ENCODE data around the gene CNTN2.

The CNTN2 gene

DNA sequence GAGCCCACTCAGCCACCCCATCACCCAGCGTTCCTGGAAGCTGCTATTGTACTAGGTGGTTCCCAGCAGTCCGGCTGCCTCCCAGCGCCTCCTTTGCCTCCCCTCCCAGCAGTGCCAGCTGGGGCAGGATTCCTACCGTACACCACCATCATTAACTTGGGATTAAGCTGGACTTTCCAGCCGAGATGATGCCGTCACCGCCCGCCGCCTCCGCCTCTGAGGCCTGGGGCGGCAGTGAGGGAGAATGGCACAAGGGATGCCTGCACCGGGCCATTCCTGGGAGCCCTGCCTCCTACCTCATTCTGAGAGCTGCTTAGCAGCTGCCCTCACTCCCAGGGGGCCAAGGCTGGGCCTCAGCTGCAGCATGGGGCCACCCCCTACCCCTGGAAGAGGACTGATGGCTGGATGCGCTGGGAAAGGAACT is 13.2 kb downstream of the CNTN2 start:
- Histone ChIP-seq H3K4me1 (ENCODE audit: control insufficient read depth, insufficient read depth, low read length, poor library complexity, severe bottlenecking) (no peaks in the 10 kb centered on the region), H3K27ac (ENCODE audit: low read depth, low read length, severe bottlenecking) (no peak overlapping the region), H3K9me3 (ENCODE audit: control insufficient read depth, low read length) (no peaks in the 10 kb centered on the region)

DNA sequence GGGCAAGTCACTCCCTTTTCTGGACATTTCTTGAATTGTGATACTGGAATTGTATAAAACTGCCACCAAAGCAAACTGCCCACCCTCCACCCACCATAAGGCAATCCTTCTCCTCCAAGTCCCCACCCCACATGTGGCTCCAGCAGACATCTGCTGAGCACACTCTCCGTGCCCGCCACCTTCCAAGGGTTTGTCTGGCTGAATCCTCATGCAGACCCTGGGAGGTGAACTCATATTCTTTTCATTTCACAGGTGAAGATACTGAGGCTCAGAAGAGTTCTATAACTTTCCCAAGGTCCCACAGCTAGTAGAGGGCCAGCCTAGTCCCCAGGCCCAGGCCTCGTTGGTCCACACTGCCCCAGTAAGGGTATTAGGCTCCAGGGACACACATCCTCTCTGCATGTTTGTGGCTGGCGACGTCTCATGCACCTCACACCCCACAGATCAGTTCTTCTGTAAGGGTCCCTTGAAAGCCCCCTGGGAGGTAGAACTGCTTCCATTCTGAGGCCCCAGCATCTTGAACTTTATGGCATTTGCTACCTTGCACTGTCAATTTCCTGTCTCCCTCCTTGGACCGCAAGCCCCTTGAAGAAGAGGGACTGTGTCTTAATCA is 14.1 kb downstream of the CNTN2 start:
- H3K36me3 ChIP-seq (ENCODE audit: control insufficient read depth, insufficient read depth, low read length), result no peaks in the 10 kb centered on the region
- WGBS, 2 experiments (ENCODE audit: insufficient coverage in 2 of 2), result 91 to 100% methylated on average over 3 to 5 of the region's 6 CpGs
- H3K4me3 ChIP-seq (ENCODE audit: extremely low read depth, insufficient read depth, low read length, poor library complexity, severe bottlenecking), result no peak overlapping the region
- H3K9me3 ChIP-seq (ENCODE audit: control insufficient read depth, low read length), result no peaks in the 10 kb centered on the region
- H3K4me1 ChIP-seq (ENCODE audit: control insufficient read depth, insufficient read depth, low read length, poor library complexity, severe bottlenecking), result no peaks in the 10 kb centered on the region
- no peak overlapping the region for H3K27ac ChIP-seq (ENCODE audit: low read depth, low read length, severe bottlenecking)

More for the DNA sequence above, 13.2 kb downstream of the CNTN2 start:
- Histone ChIP-seq H3K36me3 (ENCODE audit: control insufficient read depth, insufficient read depth, low read length) (no peaks in the 10 kb centered on the region), H3K4me3 (ENCODE audit: extremely low read depth, insufficient read depth, low read length, poor library complexity, severe bottlenecking) (no peak overlapping the region)
- WGBS, 2 experiments (ENCODE audit: insufficient coverage in 2 of 2), result 89 to 97% methylated on average over 8 to 13 of the region's 13 CpGs

DNA sequence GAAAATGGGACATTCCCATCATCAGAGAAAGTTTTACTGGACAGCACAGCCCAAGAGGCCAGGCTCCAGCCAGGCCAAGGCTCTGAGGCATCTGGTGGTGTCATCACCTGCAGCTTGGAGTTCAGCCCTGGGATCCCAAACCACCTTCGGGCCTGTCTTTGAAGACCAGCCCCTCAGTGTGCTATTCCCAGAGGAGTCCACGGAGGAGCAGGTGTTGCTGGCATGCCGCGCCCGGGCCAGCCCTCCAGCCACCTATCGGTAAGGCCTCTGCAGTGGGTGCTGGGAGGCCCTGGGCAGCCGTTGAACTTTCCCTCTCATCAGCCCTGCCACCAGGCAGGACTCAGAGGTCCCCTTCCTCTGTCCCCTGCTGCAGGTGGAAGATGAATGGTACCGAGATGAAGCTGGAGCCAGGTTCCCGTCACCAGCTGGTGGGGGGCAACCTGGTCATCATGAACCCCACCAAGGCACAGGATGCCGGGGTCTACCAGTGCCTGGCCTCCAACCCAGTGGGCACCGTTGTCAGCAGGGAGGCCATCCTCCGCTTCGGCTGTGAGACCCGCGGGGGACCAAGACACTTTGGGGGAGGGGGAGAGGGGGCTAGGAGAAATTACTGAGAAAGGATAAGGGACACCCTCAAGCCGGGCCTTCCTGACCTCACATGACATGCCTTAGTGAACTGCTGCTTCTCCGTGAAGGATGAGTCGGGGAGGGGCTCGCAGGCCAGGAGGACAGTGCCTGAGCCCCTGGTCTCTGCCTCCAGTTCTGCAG is 15.0 kb downstream of the CNTN2 start:
- H3K36me3 ChIP-seq (ENCODE audit: control insufficient read depth, insufficient read depth, low read length), result no peaks in the 10 kb centered on the region
- no peaks in the 10 kb centered on the region for H3K4me1 ChIP-seq (ENCODE audit: control insufficient read depth, insufficient read depth, low read length, poor library complexity, severe bottlenecking)
- H3K4me3 ChIP-seq (ENCODE audit: extremely low read depth, insufficient read depth, low read length, poor library complexity, severe bottlenecking), result no peak overlapping the region
- WGBS, 2 experiments (ENCODE audit: insufficient coverage in 2 of 2), result 92 to 93% methylated on average over 12 to 14 of the region's 19 CpGs
- no peaks in the 10 kb centered on the region for H3K9me3 ChIP-seq (ENCODE audit: control insufficient read depth, low read length)
- no peak overlapping the region for H3K27ac ChIP-seq (ENCODE audit: low read depth, low read length, severe bottlenecking)

- H3K9me3 ChIP-seq (ENCODE audit: control insufficient read depth, low read length), result no peaks in the 10 kb centered on the region
- H3K4me3 ChIP-seq (ENCODE audit: extremely low read depth, insufficient read depth, low read length, poor library complexity, severe bottlenecking), result no peak overlapping the region
- H3K36me3 ChIP-seq (ENCODE audit: control insufficient read depth, insufficient read depth, low read length), result no peaks in the 10 kb centered on the region
- 93 to 94% methylated on average over 9 to 12 of the region's 12 CpGs for WGBS, 2 experiments (ENCODE audit: insufficient coverage in 2 of 2)
- H3K4me1 ChIP-seq (ENCODE audit: control insufficient read depth, insufficient read depth, low read length, poor library complexity, severe bottlenecking), result no peaks in the 10 kb centered on the region
- no peak overlapping the region for H3K27ac ChIP-seq (ENCODE audit: low read depth, low read length, severe bottlenecking)
Observed at GRCh38 chr1:205058853-205059252, 15.8 kb downstream of the CNTN2 start.

GRCh38 chr1:205059660-205060059 is 16.6 kb downstream of the CNTN2 start:
- Histone ChIP-seq H3K4me3 (ENCODE audit: extremely low read depth, insufficient read depth, low read length, poor library complexity, severe bottlenecking) (no peak overlapping the region), H3K27ac (ENCODE audit: low read depth, low read length, severe bottlenecking) (no peak overlapping the region), H3K4me1 (ENCODE audit: control insufficient read depth, insufficient read depth, low read length, poor library complexity, severe bottlenecking) (no peaks in the 10 kb centered on the region), H3K9me3 (ENCODE audit: control insufficient read depth, low read length) (no peaks in the 10 kb centered on the region), H3K36me3 (ENCODE audit: control insufficient read depth, insufficient read depth, low read length) (no peaks in the 10 kb centered on the region)
- WGBS, 2 experiments (ENCODE audit: insufficient coverage in 2 of 2), result 76 to 93% methylated on average over 4 to 5 of the region's 6 CpGs

DNA sequence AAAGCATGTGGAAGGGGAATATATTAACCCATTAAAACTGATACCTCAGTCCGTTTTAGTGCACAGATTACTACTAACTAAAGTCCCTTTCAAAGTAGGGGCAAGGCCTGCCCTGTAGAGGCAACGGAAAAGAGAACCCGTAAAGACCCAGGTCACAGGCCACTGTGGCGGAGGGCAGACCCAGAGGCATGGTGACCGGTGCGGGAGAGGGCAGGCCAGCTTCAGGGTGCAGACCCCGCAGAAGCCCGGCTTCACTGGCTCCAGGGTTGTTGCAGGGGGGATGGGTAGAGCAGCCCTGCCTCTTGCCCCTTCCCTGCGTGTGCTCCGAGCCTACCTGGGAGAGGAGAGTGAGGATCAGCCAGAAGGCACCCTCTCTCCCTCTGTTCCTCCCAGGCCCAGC is 17.7 kb downstream of the CNTN2 start:
- no peak overlapping the region for H3K4me3 ChIP-seq (ENCODE audit: extremely low read depth, insufficient read depth, low read length, poor library complexity, severe bottlenecking)
- no peaks in the 10 kb centered on the region for H3K36me3 ChIP-seq (ENCODE audit: control insufficient read depth, insufficient read depth, low read length)
- WGBS, 2 experiments (ENCODE audit: insufficient coverage in 2 of 2), result 85 to 94% methylated on average over 4 to 5 of the region's 10 CpGs
- H3K9me3 ChIP-seq (ENCODE audit: control insufficient read depth, low read length), result no peaks in the 10 kb centered on the region
- no peak overlapping the region for H3K27ac ChIP-seq (ENCODE audit: low read depth, low read length, severe bottlenecking)
- H3K4me1 ChIP-seq (ENCODE audit: control insufficient read depth, insufficient read depth, low read length, poor library complexity, severe bottlenecking), result no peaks in the 10 kb centered on the region

GRCh38 chr1:205061227-205061626 is 18.2 kb downstream of the CNTN2 start:
- no peak overlapping the region for H3K4me3 ChIP-seq (ENCODE audit: extremely low read depth, insufficient read depth, low read length, poor library complexity, severe bottlenecking)
- no peaks in the 10 kb centered on the region for H3K9me3 ChIP-seq (ENCODE audit: control insufficient read depth, low read length)
- no peaks in the 10 kb centered on the region for H3K4me1 ChIP-seq (ENCODE audit: control insufficient read depth, insufficient read depth, low read length, poor library complexity, severe bottlenecking)
- WGBS, 2 experiments (ENCODE audit: insufficient coverage in 2 of 2), result 76 to 83% methylated on average over 10 to 12 of the region's 14 CpGs
- H3K27ac ChIP-seq (ENCODE audit: low read depth, low read length, severe bottlenecking), result no peak overlapping the region
- no peaks in the 10 kb centered on the region for H3K36me3 ChIP-seq (ENCODE audit: control insufficient read depth, insufficient read depth, low read length)

- 41 to 49% methylated on average over 12 to 13 of the region's 13 CpGs for WGBS, 2 experiments (ENCODE audit: insufficient coverage in 2 of 2)
- Histone ChIP-seq H3K36me3 (ENCODE audit: control insufficient read depth, insufficient read depth, low read length) (no peaks in the 10 kb centered on the region), H3K4me1 (ENCODE audit: control insufficient read depth, insufficient read depth, low read length, poor library complexity, severe bottlenecking) (no peaks in the 10 kb centered on the region), H3K4me3 (ENCODE audit: extremely low read depth, insufficient read depth, low read length, poor library complexity, severe bottlenecking) (no peak overlapping the region), H3K9me3 (ENCODE audit: control insufficient read depth, low read length) (no peaks in the 10 kb centered on the region), H3K27ac (ENCODE audit: low read depth, low read length, severe bottlenecking) (no peak overlapping the region)
Observed at GRCh38 chr1:205061665-205062069, 18.7 kb downstream of the CNTN2 start.

- WGBS, 2 experiments (ENCODE audit: insufficient coverage in 2 of 2), result 93 to 98% methylated on average over 6 to 8 of the region's 8 CpGs
Observed at GRCh38 chr1:205062319-205062718, 19.3 kb downstream of the CNTN2 start.

DNA sequence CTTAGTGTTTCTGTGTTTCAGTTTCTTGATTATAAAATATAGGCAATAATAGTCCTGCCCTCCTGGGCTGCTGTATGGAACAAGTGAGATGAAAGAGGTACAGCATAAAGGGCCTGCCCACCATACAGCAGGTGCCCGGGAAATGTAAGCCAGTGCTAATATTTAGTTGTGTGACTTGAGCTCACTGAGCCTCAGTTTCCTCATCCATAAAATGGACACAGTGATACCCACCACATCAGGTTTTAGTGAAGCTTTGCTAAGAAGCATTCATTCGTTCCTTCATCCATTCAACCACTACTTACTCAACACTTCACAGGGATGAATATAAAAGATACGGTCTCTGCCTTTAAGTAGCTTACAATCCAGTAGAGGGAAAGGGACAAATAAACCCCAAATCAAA is 19.9 kb downstream of the CNTN2 start:
- Histone ChIP-seq H3K4me1 (ENCODE audit: control insufficient read depth, insufficient read depth, low read length, poor library complexity, severe bottlenecking) (no peaks in the 10 kb centered on the region), H3K4me3 (ENCODE audit: extremely low read depth, insufficient read depth, low read length, poor library complexity, severe bottlenecking) (no peak overlapping the region), H3K36me3 (ENCODE audit: control insufficient read depth, insufficient read depth, low read length) (no peaks in the 10 kb centered on the region), H3K9me3 (ENCODE audit: control insufficient read depth, low read length) (no peaks in the 10 kb centered on the region), H3K27ac (ENCODE audit: low read depth, low read length, severe bottlenecking) (no peak overlapping the region)
- 75 to 100% methylated on average over 1 of the region's 3 CpGs for WGBS, 2 experiments (ENCODE audit: insufficient coverage in 2 of 2)

More at GRCh38 chr1:205062319-205062718, 19.3 kb downstream of the CNTN2 start:
- H3K36me3 ChIP-seq (ENCODE audit: control insufficient read depth, insufficient read depth, low read length), result no peaks in the 10 kb centered on the region
- H3K4me1 ChIP-seq (ENCODE audit: control insufficient read depth, insufficient read depth, low read length, poor library complexity, severe bottlenecking), result no peaks in the 10 kb centered on the region
- no peak overlapping the region for H3K4me3 ChIP-seq (ENCODE audit: extremely low read depth, insufficient read depth, low read length, poor library complexity, severe bottlenecking)
- no peaks in the 10 kb centered on the region for H3K9me3 ChIP-seq (ENCODE audit: control insufficient read depth, low read length)
- no peak overlapping the region for H3K27ac ChIP-seq (ENCODE audit: low read depth, low read length, severe bottlenecking)

GRCh38 chr1:205064301-205064700 is 21.3 kb downstream of the CNTN2 start:
- 90 to 96% methylated on average over 5 to 11 of the region's 11 CpGs for WGBS, 2 experiments (ENCODE audit: insufficient coverage in 2 of 2)
- no peaks in the 10 kb centered on the region for H3K9me3 ChIP-seq (ENCODE audit: control insufficient read depth, low read length)
- no peaks in the 10 kb centered on the region for H3K36me3 ChIP-seq (ENCODE audit: control insufficient read depth, insufficient read depth, low read length)
- no peaks in the 10 kb centered on the region for H3K4me1 ChIP-seq (ENCODE audit: control insufficient read depth, insufficient read depth, low read length, poor library complexity, severe bottlenecking)
- no peak overlapping the region for H3K4me3 ChIP-seq (ENCODE audit: extremely low read depth, insufficient read depth, low read length, poor library complexity, severe bottlenecking)
- H3K27ac ChIP-seq (ENCODE audit: low read depth, low read length, severe bottlenecking), result no peak overlapping the region
